ENCODE data around the gene NONO.
A peak's percentile ranks its signal among the peaks of the same experiment; 100 is the strongest.
"Not testable (repeated sequence)": the region's sequence is repeated elsewhere in the genome, so short reads cannot be mapped to it uniquely, and the experiment has no call there.

The NONO gene

GRCh38 chrX:71302461-71303213, 19.2 kb downstream of the NONO start:
- DNase-seq: no peak

GRCh38 chrX:71304561-71304960, 21.1 kb downstream of the NONO start:
- DNase-seq: no peak
- TF ChIP-seq GATA1 (IDR thresholded peaks at IDR 0.05; ENCODE audit: low read depth, low read length) (no peak), POLR2A (IDR thresholded peaks at IDR 0.05; ENCODE audit: low read length) (no peak)

More at GRCh38 chrX:71302461-71303213, 19.2 kb downstream of the NONO start:
- no peak for TF ChIP-seq POLR2A (IDR thresholded peaks at IDR 0.05; ENCODE audit: low read length)
- TF ChIP-seq GATA1 (IDR thresholded peaks at IDR 0.05; ENCODE audit: low read depth, low read length): no peak

- no peak for DNase-seq
- TF ChIP-seq POLR2A (IDR thresholded peaks at IDR 0.05; ENCODE audit: low read length): no peak
- TF ChIP-seq GATA1 (IDR thresholded peaks at IDR 0.05; ENCODE audit: low read depth, low read length): no peak
Measured at GRCh38 chrX:71315917-71316316, 32.5 kb downstream of the NONO start.

- DNase-seq: not testable (repeated sequence)
Measured at GRCh38 chrX:71316959-71317358, 33.5 kb downstream of the NONO start.

GRCh38 chrX:71320126-71320525, 36.7 kb downstream of the NONO start:
- no peak for DNase-seq
- TF ChIP-seq GATA1 (IDR thresholded peaks at IDR 0.05; ENCODE audit: low read depth, low read length) (no peak), POLR2A (IDR thresholded peaks at IDR 0.05; ENCODE audit: low read length) (no peak)

GRCh38 chrX:71321731-71322130, 38.3 kb downstream of the NONO start:
- no peak for DNase-seq
- TF ChIP-seq POLR2A (IDR thresholded peaks at IDR 0.05; ENCODE audit: low read length) (no peak), GATA1 (IDR thresholded peaks at IDR 0.05; ENCODE audit: low read depth, low read length) (no peak)

- DNase-seq: not testable (repeated sequence)
Measured at GRCh38 chrX:71324452-71324851, 41.0 kb downstream of the NONO start.

- DNase-seq: peak in 1 of 2 experiments; percentile 0
- no peak for TF ChIP-seq POLR2A (IDR thresholded peaks at IDR 0.05; ENCODE audit: low read length)
- no peak for TF ChIP-seq GATA1 (IDR thresholded peaks at IDR 0.05; ENCODE audit: low read depth, low read length)
Measured at GRCh38 chrX:71326394-71326793, 43.0 kb downstream of the NONO start.

GRCh38 chrX:71349151-71349665, 65.8 kb downstream of the NONO start:
- DNase-seq: not testable (repeated sequence)

- not testable (repeated sequence) for DNase-seq
Measured at GRCh38 chrX:71349867-71350266, 66.4 kb downstream of the NONO start.

Data from erythroblast (primary cell).